Stimulated activated CD8-positive, alpha-beta memory T cell treated with anti-CD3 and anti-CD28 coated beads, Interleukin-7, amount 100 ng/mL, for 48 hours (primary cell): ENCODE results near the gene EED.

ENCODE experiments used
- DNase-seq, 2 donors: peaks; one replicate each; pipeline ENCODE4 v3.0.0-alpha.2; 2020; ENCODE audit warnings: low read depth in 1 of 2; ENCODE audit errors: extremely low read depth in 1 of 2

Gene EED

GRCh38 chr11:86244522-86245368, at the start of gene EED:
TSS of gene EED (plus strand) at chr11:86244753. CDS start at chr11:86245230, 477 bp downstream.
- peak; percentile 91 to 94 for DNase-seq

- no peak for DNase-seq
These were observed 49.6 kb upstream of the EED start for GRCh38 chr11:86194998-86195397.

- no peak for DNase-seq
These were observed 48.4 kb upstream of the EED start for GRCh38 chr11:86196085-86196696.

GRCh38 chr11:86196913-86197312, 47.6 kb upstream of the EED start:
- no peak for DNase-seq

GRCh38 chr11:86197448-86197847, 47.1 kb upstream of the EED start:
- no peak for DNase-seq

GRCh38 chr11:86198139-86198538, 46.4 kb upstream of the EED start:
- no peak for DNase-seq

- no peak for DNase-seq
These were observed 45.2 kb upstream of the EED start for GRCh38 chr11:86199354-86199753.

- DNase-seq: no peak
These were observed 43.1 kb upstream of the EED start for GRCh38 chr11:86201371-86201884.

- no peak for DNase-seq
These were observed 42.6 kb upstream of the EED start for GRCh38 chr11:86202013-86202336.

- no peak for DNase-seq
These were observed 40.2 kb upstream of the EED start for GRCh38 chr11:86204356-86204755.

- DNase-seq: no peak
These were observed 38.9 kb upstream of the EED start for GRCh38 chr11:86205421-86206336.

- DNase-seq: no peak
These were observed 38.2 kb upstream of the EED start for GRCh38 chr11:86206337-86206695.

GRCh38 chr11:86207413-86207812, 37.1 kb upstream of the EED start:
- DNase-seq: no peak

- DNase-seq: no peak
These were observed 36.0 kb upstream of the EED start for GRCh38 chr11:86208572-86208971.

GRCh38 chr11:86209806-86210657, 34.5 kb upstream of the EED start:
- no peak for DNase-seq

- no peak for DNase-seq
These were observed 33.7 kb upstream of the EED start for GRCh38 chr11:86210898-86211297.

GRCh38 chr11:86211619-86212018, 32.9 kb upstream of the EED start:
- DNase-seq: no peak

GRCh38 chr11:86212019-86212611, 32.4 kb upstream of the EED start:
- DNase-seq: no peak

- DNase-seq: peak; percentile 70 to 87
These were observed 29.8 kb upstream of the EED start for GRCh38 chr11:86214710-86215109.
